ENCODE results near the gene FLAD1.
"Not testable (repeated sequence)": the region's sequence is repeated elsewhere in the genome, so short reads cannot be mapped to it uniquely, and the experiment has no call there.

FLAD1 gene

GRCh38 chr1:154969860-154970452 lies 13.2 kb upstream of the FLAD1 start:
- DNase-seq = no peak

GRCh38 chr1:154970631-154971340 lies 12.4 kb upstream of the FLAD1 start, which contains the start of gene SHC1:
SHC1 (minus strand) TSS chr1:154970747; CDS start chr1:154970526, 221 bp downstream.
- no peak for DNase-seq

- no peak for DNase-seq
Observed at GRCh38 chr1:154971341-154971998, 11.7 kb upstream of the FLAD1 start.

- no peak for DNase-seq
Observed at GRCh38 chr1:154972213-154972516, 11.0 kb upstream of the FLAD1 start.

GRCh38 chr1:154972517-154973343 lies 10.4 kb upstream of the FLAD1 start:
- no peak for DNase-seq

GRCh38 chr1:154973344-154974101 lies 9.6 kb upstream of the FLAD1 start:
- DNase-seq = peak; percentile 84

GRCh38 chr1:154974102-154974807 lies 8.9 kb upstream of the FLAD1 start, which contains the start of gene CKS1B:
CKS1B (plus strand) TSS chr1:154974681; CDS start chr1:154974746, 65 bp downstream.
- DNase-seq = peak; percentile 94

GRCh38 chr1:154974808-154975408 lies 8.2 kb upstream of the FLAD1 start:
- peak; percentile 91 for DNase-seq

GRCh38 chr1:154975409-154976059 lies 7.6 kb upstream of the FLAD1 start:
- peak; percentile 32 for DNase-seq

- not testable (repeated sequence) for DNase-seq
Observed at GRCh38 chr1:154977762-154978161, 5.4 kb upstream of the FLAD1 start.

- DNase-seq = no peak
Observed at GRCh38 chr1:154978360-154978759, 4.8 kb upstream of the FLAD1 start.

- DNase-seq = no peak
Observed at GRCh38 chr1:154982341-154982740, 803 bp upstream of the FLAD1 start.

GRCh38 chr1:154983776-154984466 lies 777 bp downstream of the FLAD1 start:
- no peak for DNase-seq

- DNase-seq = not testable (repeated sequence)
Observed at GRCh38 chr1:154986736-154987135, 3.6 kb downstream of the FLAD1 start.

GRCh38 chr1:154987326-154987725 lies 4.2 kb downstream of the FLAD1 start:
- no peak for DNase-seq

- no peak for DNase-seq
Observed at GRCh38 chr1:154988058-154988954, 5.2 kb downstream of the FLAD1 start.

- DNase-seq = no peak
Observed at GRCh38 chr1:154989195-154989860, 6.2 kb downstream of the FLAD1 start.

GRCh38 chr1:154990276-154990675 lies 7.1 kb downstream of the FLAD1 start:
- DNase-seq = no peak

Data from effector CD4-positive, alpha-beta T cell (primary cell).